Measurements from ENCODE around the gene CCDC6. TPM values are rescaled to one million over a fixed set of nuclear protein-coding genes. Genes with fewer than 3 reads are reported as not detected.

Gene CCDC6
- total and polyA plus RNA-seq, 2 of the 8 experiments (the other 6 are each of a cell fraction or from before 2014, with no cell fraction given), result 42.2 to 74.4 TPM

DNA sequence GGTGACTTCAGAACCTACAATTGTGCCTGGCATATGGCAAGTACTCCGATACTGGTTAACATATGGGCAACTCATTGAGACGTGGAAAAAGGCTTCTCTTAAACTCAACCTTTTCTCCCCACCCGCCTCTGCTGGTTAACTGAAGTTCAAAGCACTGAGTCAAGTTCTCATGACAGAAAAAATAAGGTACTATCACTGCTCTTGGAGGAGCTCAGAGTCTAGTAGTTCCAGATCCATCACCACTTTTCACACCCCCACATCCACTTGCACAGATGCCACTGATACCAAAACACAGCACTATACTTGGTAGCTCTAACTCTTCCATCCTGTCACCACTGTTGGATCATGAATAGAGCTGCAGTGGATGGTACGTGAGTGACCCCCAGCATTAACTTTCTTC is 36.2 kb downstream of the CCDC6 start (continued):
- TF ChIP-seq, protein P1, sequence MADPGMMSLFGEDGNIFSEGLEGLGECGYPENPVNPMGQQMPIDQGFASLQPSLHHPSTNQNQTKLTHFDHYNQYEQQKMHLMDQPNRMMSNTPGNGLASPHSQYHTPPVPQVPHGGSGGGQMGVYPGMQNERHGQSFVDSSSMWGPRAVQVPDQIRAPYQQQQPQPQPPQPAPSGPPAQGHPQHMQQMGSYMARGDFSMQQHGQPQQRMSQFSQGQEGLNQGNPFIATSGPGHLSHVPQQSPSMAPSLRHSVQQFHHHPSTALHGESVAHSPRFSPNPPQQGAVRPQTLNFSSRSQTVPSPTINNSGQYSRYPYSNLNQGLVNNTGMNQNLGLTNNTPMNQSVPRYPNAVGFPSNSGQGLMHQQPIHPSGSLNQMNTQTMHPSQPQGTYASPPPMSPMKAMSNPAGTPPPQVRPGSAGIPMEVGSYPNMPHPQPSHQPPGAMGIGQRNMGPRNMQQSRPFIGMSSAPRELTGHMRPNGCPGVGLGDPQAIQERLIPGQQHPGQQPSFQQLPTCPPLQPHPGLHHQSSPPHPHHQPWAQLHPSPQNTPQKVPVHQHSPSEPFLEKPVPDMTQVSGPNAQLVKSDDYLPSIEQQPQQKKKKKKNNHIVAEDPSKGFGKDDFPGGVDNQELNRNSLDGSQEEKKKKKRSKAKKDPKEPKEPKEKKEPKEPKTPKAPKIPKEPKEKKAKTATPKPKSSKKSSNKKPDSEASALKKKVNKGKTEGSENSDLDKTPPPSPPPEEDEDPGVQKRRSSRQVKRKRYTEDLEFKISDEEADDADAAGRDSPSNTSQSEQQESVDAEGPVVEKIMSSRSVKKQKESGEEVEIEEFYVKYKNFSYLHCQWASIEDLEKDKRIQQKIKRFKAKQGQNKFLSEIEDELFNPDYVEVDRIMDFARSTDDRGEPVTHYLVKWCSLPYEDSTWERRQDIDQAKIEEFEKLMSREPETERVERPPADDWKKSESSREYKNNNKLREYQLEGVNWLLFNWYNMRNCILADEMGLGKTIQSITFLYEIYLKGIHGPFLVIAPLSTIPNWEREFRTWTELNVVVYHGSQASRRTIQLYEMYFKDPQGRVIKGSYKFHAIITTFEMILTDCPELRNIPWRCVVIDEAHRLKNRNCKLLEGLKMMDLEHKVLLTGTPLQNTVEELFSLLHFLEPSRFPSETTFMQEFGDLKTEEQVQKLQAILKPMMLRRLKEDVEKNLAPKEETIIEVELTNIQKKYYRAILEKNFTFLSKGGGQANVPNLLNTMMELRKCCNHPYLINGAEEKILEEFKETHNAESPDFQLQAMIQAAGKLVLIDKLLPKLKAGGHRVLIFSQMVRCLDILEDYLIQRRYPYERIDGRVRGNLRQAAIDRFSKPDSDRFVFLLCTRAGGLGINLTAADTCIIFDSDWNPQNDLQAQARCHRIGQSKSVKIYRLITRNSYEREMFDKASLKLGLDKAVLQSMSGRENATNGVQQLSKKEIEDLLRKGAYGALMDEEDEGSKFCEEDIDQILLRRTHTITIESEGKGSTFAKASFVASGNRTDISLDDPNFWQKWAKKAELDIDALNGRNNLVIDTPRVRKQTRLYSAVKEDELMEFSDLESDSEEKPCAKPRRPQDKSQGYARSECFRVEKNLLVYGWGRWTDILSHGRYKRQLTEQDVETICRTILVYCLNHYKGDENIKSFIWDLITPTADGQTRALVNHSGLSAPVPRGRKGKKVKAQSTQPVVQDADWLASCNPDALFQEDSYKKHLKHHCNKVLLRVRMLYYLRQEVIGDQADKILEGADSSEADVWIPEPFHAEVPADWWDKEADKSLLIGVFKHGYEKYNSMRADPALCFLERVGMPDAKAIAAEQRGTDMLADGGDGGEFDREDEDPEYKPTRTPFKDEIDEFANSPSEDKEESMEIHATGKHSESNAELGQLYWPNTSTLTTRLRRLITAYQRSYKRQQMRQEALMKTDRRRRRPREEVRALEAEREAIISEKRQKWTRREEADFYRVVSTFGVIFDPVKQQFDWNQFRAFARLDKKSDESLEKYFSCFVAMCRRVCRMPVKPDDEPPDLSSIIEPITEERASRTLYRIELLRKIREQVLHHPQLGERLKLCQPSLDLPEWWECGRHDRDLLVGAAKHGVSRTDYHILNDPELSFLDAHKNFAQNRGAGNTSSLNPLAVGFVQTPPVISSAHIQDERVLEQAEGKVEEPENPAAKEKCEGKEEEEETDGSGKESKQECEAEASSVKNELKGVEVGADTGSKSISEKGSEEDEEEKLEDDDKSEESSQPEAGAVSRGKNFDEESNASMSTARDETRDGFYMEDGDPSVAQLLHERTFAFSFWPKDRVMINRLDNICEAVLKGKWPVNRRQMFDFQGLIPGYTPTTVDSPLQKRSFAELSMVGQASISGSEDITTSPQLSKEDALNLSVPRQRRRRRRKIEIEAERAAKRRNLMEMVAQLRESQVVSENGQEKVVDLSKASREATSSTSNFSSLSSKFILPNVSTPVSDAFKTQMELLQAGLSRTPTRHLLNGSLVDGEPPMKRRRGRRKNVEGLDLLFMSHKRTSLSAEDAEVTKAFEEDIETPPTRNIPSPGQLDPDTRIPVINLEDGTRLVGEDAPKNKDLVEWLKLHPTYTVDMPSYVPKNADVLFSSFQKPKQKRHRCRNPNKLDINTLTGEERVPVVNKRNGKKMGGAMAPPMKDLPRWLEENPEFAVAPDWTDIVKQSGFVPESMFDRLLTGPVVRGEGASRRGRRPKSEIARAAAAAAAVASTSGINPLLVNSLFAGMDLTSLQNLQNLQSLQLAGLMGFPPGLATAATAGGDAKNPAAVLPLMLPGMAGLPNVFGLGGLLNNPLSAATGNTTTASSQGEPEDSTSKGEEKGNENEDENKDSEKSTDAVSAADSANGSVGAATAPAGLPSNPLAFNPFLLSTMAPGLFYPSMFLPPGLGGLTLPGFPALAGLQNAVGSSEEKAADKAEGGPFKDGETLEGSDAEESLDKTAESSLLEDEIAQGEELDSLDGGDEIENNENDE (IDR thresholded peaks at IDR 0.05; ENCODE audit: insufficient replicate concordance, low read length), result no peak
- TF ChIP-seq SIX5 (IDR thresholded peaks at IDR 0.05; ENCODE audit: low read depth, low read length) (no peak), EZH2 (IDR thresholded peaks at IDR 0.05; ENCODE audit: low read depth, low read length, severe bottlenecking) (no peak)

Measured in H1 (cell line).